Astrocyte (in vitro differentiated cells and primary cell): ENCODE measurements around the gene SOS2. TPM values are rescaled to one million over a fixed set of nuclear protein-coding genes. Genes with fewer than 3 reads are reported as not detected.

Experiments used
- DNase-seq: peaks from one replicate; pipeline ENCODE4 v3.0.0-alpha.2; 2010; ENCODE audit warnings: low read depth
- FAIRE-seq: peaks from 2 replicates; lab custom pipeline; 2011; peaks lifted over from hg19 to GRCh38; lab: Jason Lieb, UNC
- H2AFZ ChIP-seq: 2 replicates; pipeline ENCODE4 v1.6.0; 2012; ENCODE audit warnings: low read depth, low read length, inconsistent platforms
- H3K27ac ChIP-seq: 2 replicates; pipeline ENCODE4 v1.5.1; 2011; ENCODE audit warnings: low read depth, low read length, inconsistent platforms
- H3K27me3 ChIP-seq: 2 replicates; pipeline ENCODE4 v1.6.0; 2011; ENCODE audit warnings: low read length, inconsistent platforms; ENCODE audit not compliant: insufficient read depth
- H3K36me3 ChIP-seq: 2 replicates; pipeline ENCODE4 v1.5.1; 2011; ENCODE audit warnings: low read length, inconsistent platforms; ENCODE audit not compliant: insufficient read depth
- H3K4me1 ChIP-seq: 2 replicates; pipeline ENCODE4 v1.5.1; 2011; ENCODE audit warnings: low read length, inconsistent platforms; ENCODE audit not compliant: insufficient read depth
- H3K4me2 ChIP-seq: 2 replicates; pipeline ENCODE4 v1.6.0; 2012; ENCODE audit warnings: low read length, inconsistent platforms
- H3K4me3 ChIP-seq: 2 replicates; pipeline ENCODE4 v1.5.1; 2011; ENCODE audit warnings: low read depth, mild to moderate bottlenecking, low read length, inconsistent platforms; ENCODE audit not compliant: insufficient read depth
- H3K79me2 ChIP-seq: 2 replicates; pipeline ENCODE4 v1.6.0; 2012; ENCODE audit warnings: mild to moderate bottlenecking, low read length, inconsistent platforms; ENCODE audit not compliant: insufficient read depth
- H3K9ac ChIP-seq: 2 replicates; pipeline ENCODE4 v1.6.0; 2012; ENCODE audit warnings: mild to moderate bottlenecking, low read length, inconsistent platforms
- H3K9me3 ChIP-seq: 2 replicates; pipeline ENCODE4 v1.5.1; 2012; ENCODE audit warnings: low read depth, mild to moderate bottlenecking, low read length, inconsistent platforms; ENCODE audit not compliant: insufficient read depth
- H4K20me1 ChIP-seq: 2 replicates; pipeline ENCODE4 v1.6.0; 2012; ENCODE audit warnings: low read length, inconsistent platforms; ENCODE audit not compliant: insufficient read depth
- H3K27ac Mint-ChIP-seq: one replicate; pipeline ENCODE4 v1.8.0; 2021; ENCODE audit warnings: mild to moderate bottlenecking, mixed read lengths; ENCODE audit not compliant: unreplicated experiment
- H3K27me3 Mint-ChIP-seq: one replicate; pipeline ENCODE4 v1.8.0; 2021; ENCODE audit warnings: low read depth, mixed read lengths; ENCODE audit not compliant: unreplicated experiment
- H3K36me3 Mint-ChIP-seq: one replicate; pipeline ENCODE4 v1.8.0; 2021; ENCODE audit warnings: low read depth, mixed read lengths; ENCODE audit not compliant: unreplicated experiment
- H3K4me1 Mint-ChIP-seq: one replicate; pipeline ENCODE4 v1.8.0; 2021; ENCODE audit warnings: low read depth, mixed read lengths; ENCODE audit not compliant: unreplicated experiment
- H3K4me3 Mint-ChIP-seq: one replicate; pipeline ENCODE4 v1.8.0; 2021; ENCODE audit warnings: mild to moderate bottlenecking, moderate library complexity, mixed read lengths; ENCODE audit not compliant: unreplicated experiment
- H3K9me3 Mint-ChIP-seq: one replicate; pipeline ENCODE4 v1.8.0; 2021; ENCODE audit warnings: mild to moderate bottlenecking, mixed read lengths; ENCODE audit not compliant: unreplicated experiment
- CTCF ChIP-seq: IDR thresholded peaks from 2 replicates; pipeline ENCODE4 v1.5.1; 2011; ENCODE audit warnings: low read depth, mild to moderate bottlenecking, inconsistent platforms, low read length, moderate library complexity; ENCODE audit not compliant: insufficient read depth
- EZH2 ChIP-seq: IDR thresholded peaks from 2 replicates; pipeline ENCODE4 v1.6.1; 2012; ENCODE audit warnings: mild to moderate bottlenecking, low read length, inconsistent platforms; ENCODE audit not compliant: insufficient read depth
- total RNA-seq: library from RNA; stranded (reverse); gene quantifications from 2 replicates; pipeline ENCODE4 v1.2.1, GENCODE V29; 2021

The SOS2 gene
- total RNA-seq, 1 donor from 2014 or later, result 18.3 TPM

- no peaks in the 10 kb centered on the region for H3K79me2 ChIP-seq
- H3K9ac ChIP-seq, result no peak overlapping the region
- Mint-ChIP-seq H3K4me1 (no peaks in the 10 kb centered on the region), H3K27me3 (no peaks in the 10 kb centered on the region), H3K4me3 (no peak overlapping the region), H3K36me3 (peaks cover 11% of the 10 kb centered on the region), H3K9me3 (no peaks in the 10 kb centered on the region), H3K27ac (no peak overlapping the region)
- no peak overlapping the region for H2AFZ ChIP-seq
- H4K20me1 ChIP-seq, result no peaks in the 10 kb centered on the region
- no peaks in the 10 kb centered on the region for H3K27me3 ChIP-seq
- H3K9me3 ChIP-seq, result no peaks in the 10 kb centered on the region
- H3K4me3 ChIP-seq, result no peak overlapping the region
- TF ChIP-seq EZH2, result no peak
- TF ChIP-seq CTCF, result no peak
- peaks cover 4% of the 10 kb centered on the region for H3K4me1 ChIP-seq
- no peak for FAIRE-seq
- H3K27ac ChIP-seq, result no peak overlapping the region
- H3K36me3 ChIP-seq, result peaks cover 17% of the 10 kb centered on the region
- no peak overlapping the region for H3K4me2 ChIP-seq
- DNase-seq, result no peak
Observed at GRCh38 chr14:50121486-50121885, 109.9 kb downstream of the SOS2 start.

GRCh38 chr14:50117456-50117855, 113.9 kb downstream of the SOS2 start:
- DNase-seq (no peak), FAIRE-seq (no peak)
- Mint-ChIP-seq H3K4me1 (peaks cover 2% of the 10 kb centered on the region), H3K27ac (no peak overlapping the region), H3K4me3 (no peak overlapping the region), H3K9me3 (no peaks in the 10 kb centered on the region), H3K27me3 (no peaks in the 10 kb centered on the region), H3K36me3 (peaks cover 7% of the 10 kb centered on the region)
- TF ChIP-seq EZH2 (no peak), CTCF (no peak)
- peaks cover 29% of the 10 kb centered on the region for H3K36me3 ChIP-seq
- no peaks in the 10 kb centered on the region for H3K27me3 ChIP-seq
- H4K20me1 ChIP-seq, result peaks cover 4% of the 10 kb centered on the region
- peaks cover 33% of the 10 kb centered on the region for H3K79me2 ChIP-seq
- H3K9me3 ChIP-seq, result no peaks in the 10 kb centered on the region
- peaks cover 10% of the 10 kb centered on the region for H3K4me1 ChIP-seq
- H3K27ac ChIP-seq, result no peak overlapping the region
- H3K4me3 ChIP-seq, result no peak overlapping the region
- H3K4me2 ChIP-seq, result no peak overlapping the region
- no peak overlapping the region for H2AFZ ChIP-seq
- H3K9ac ChIP-seq, result no peak overlapping the region

GRCh38 chr14:50116966-50117365, 114.4 kb downstream of the SOS2 start:
- H3K4me2 ChIP-seq, result peak overlapping the region; percentile 86
- peaks cover 31% of the 10 kb centered on the region for H3K36me3 ChIP-seq
- H3K4me3 ChIP-seq, result peak overlapping the region; percentile 93
- DNase-seq (no peak), FAIRE-seq (no peak)
- H3K79me2 ChIP-seq, result peaks cover 33% of the 10 kb centered on the region
- Mint-ChIP-seq H3K36me3 (peaks cover 9% of the 10 kb centered on the region), H3K4me1 (peaks cover 2% of the 10 kb centered on the region), H3K27ac (peak overlapping the region; percentile 79), H3K27me3 (no peaks in the 10 kb centered on the region), H3K4me3 (peak overlapping the region; percentile 97), H3K9me3 (no peaks in the 10 kb centered on the region)
- no peaks in the 10 kb centered on the region for H3K9me3 ChIP-seq
- no peak for TF ChIP-seq EZH2
- H3K27me3 ChIP-seq, result no peaks in the 10 kb centered on the region
- peaks cover 10% of the 10 kb centered on the region for H3K4me1 ChIP-seq
- H4K20me1 ChIP-seq, result peaks cover 4% of the 10 kb centered on the region
- peak overlapping the region; percentile 83 for H2AFZ ChIP-seq
- peak overlapping the region; percentile 92 for H3K9ac ChIP-seq
- H3K27ac ChIP-seq, result peak overlapping the region; percentile 73
